IPS-20b (cell line): Measurements from ENCODE around the gene GSAP.
"Not testable (repeated sequence)": the region's sequence is repeated elsewhere in the genome, so short reads cannot be mapped to it uniquely, and the experiment has no call there.

ENCODE experiments used
- H3K27ac ChIP-seq: one replicate; pipeline ENCODE4 v1.5.1; 2013; ENCODE audit warnings: low read length
- H3K27me3 ChIP-seq: 2 replicates; pipeline ENCODE4 v1.6.1; 2013; ENCODE audit warnings: mild to moderate bottlenecking, low read length, inconsistent platforms; ENCODE audit not compliant: insufficient read depth
- H3K36me3 ChIP-seq: 2 replicates; pipeline ENCODE4 v1.6.1; 2013; ENCODE audit warnings: low read depth, mild to moderate bottlenecking, inconsistent platforms, low read length, moderate library complexity; ENCODE audit not compliant: insufficient read depth
- H3K4me1 ChIP-seq: 2 replicates; pipeline ENCODE4 v1.6.1; 2013; ENCODE audit warnings: mild to moderate bottlenecking, control low read depth, inconsistent platforms, low read length, moderate library complexity; ENCODE audit not compliant: insufficient read depth
- H3K4me3 ChIP-seq: 2 replicates; pipeline ENCODE4 v1.5.1; 2013; ENCODE audit warnings: mild to moderate bottlenecking, low read length, inconsistent platforms
- H3K9ac ChIP-seq: 2 replicates; pipeline ENCODE4 v1.6.1; 2013; ENCODE audit warnings: low read depth, mild to moderate bottlenecking, inconsistent platforms, low read length, moderate library complexity
- H3K9me3 ChIP-seq: 2 replicates; pipeline ENCODE4 v1.6.1; 2013; ENCODE audit warnings: mild to moderate bottlenecking, low read depth, low read length, inconsistent platforms; ENCODE audit not compliant: insufficient read depth

Gene GSAP

GRCh38 chr7:77337456-77337990, 78.6 kb downstream of the GSAP start:
- H3K27ac ChIP-seq = no peak overlapping the region
- no peak overlapping the region for H3K9ac ChIP-seq

GRCh38 chr7:77335581-77335980, 80.6 kb downstream of the GSAP start:
- Histone ChIP-seq H3K27ac (no peak overlapping the region), H3K9me3 (no peaks in the 10 kb centered on the region), H3K36me3 (no peaks in the 10 kb centered on the region), H3K4me1 (no peaks in the 10 kb centered on the region), H3K9ac (no peak overlapping the region), H3K27me3 (no peaks in the 10 kb centered on the region), H3K4me3 (no peak overlapping the region)

More at GRCh38 chr7:77337456-77337990, 78.6 kb downstream of the GSAP start:
- no peaks in the 10 kb centered on the region for H3K9me3 ChIP-seq
- no peaks in the 10 kb centered on the region for H3K27me3 ChIP-seq
- no peaks in the 10 kb centered on the region for H3K4me1 ChIP-seq
- H3K36me3 ChIP-seq = no peaks in the 10 kb centered on the region
- H3K4me3 ChIP-seq = no peak overlapping the region

GRCh38 chr7:77334039-77334438, 82.1 kb downstream of the GSAP start:
- H3K9me3 ChIP-seq, H3K27ac ChIP-seq, H3K9ac ChIP-seq, H3K36me3 ChIP-seq, H3K4me1 ChIP-seq, H3K27me3 ChIP-seq, H3K4me3 ChIP-seq: not testable (repeated sequence)

GRCh38 chr7:77331938-77332695, 84.0 kb downstream of the GSAP start:
- Histone ChIP-seq H3K27ac (no peak overlapping the region), H3K36me3 (no peaks in the 10 kb centered on the region), H3K27me3 (no peaks in the 10 kb centered on the region), H3K9me3 (no peaks in the 10 kb centered on the region), H3K9ac (no peak overlapping the region), H3K4me3 (no peak overlapping the region), H3K4me1 (no peaks in the 10 kb centered on the region)

GRCh38 chr7:77330169-77330882, 85.8 kb downstream of the GSAP start:
- Histone ChIP-seq H3K36me3 (no peaks in the 10 kb centered on the region), H3K9ac (no peak overlapping the region), H3K27ac (no peak overlapping the region), H3K4me1 (no peaks in the 10 kb centered on the region), H3K4me3 (no peak overlapping the region), H3K9me3 (no peaks in the 10 kb centered on the region), H3K27me3 (no peaks in the 10 kb centered on the region)

- no peaks in the 10 kb centered on the region for H3K36me3 ChIP-seq
- no peak overlapping the region for H3K4me3 ChIP-seq
- H3K9ac ChIP-seq = no peak overlapping the region
- H3K27ac ChIP-seq = no peak overlapping the region
- H3K27me3 ChIP-seq = no peaks in the 10 kb centered on the region
- H3K4me1 ChIP-seq = no peaks in the 10 kb centered on the region
- H3K9me3 ChIP-seq = no peaks in the 10 kb centered on the region
Measured at GRCh38 chr7:77329466-77330168, 86.5 kb downstream of the GSAP start.

DNA sequence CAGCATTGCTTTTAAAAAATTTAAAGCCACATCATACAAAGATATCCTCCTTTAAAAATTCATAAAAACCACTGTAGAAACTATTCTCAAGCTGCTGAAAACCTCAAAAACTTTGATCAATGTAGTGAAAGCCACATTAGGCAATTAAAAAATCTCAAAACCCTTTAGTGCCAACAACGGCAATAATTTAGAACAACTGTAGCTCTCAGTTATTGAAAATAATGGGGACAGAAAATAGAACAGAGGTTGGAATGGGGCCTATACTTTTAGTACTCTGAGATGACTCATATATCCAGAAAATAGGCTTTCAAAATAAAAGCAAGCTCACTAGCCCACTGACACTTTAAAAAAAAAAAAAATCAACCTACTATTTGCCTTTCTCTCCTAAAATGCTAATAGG, 87.5 kb downstream of the GSAP start:
- H3K9ac ChIP-seq = no peak overlapping the region
- no peaks in the 10 kb centered on the region for H3K27me3 ChIP-seq
- no peak overlapping the region for H3K4me3 ChIP-seq
- H3K36me3 ChIP-seq = no peaks in the 10 kb centered on the region
- no peaks in the 10 kb centered on the region for H3K4me1 ChIP-seq
- no peaks in the 10 kb centered on the region for H3K9me3 ChIP-seq
- no peak overlapping the region for H3K27ac ChIP-seq

- H3K4me1 ChIP-seq = no peaks in the 10 kb centered on the region
- no peaks in the 10 kb centered on the region for H3K36me3 ChIP-seq
- H3K27ac ChIP-seq = no peak overlapping the region
- H3K4me3 ChIP-seq = no peak overlapping the region
- no peaks in the 10 kb centered on the region for H3K27me3 ChIP-seq
- no peaks in the 10 kb centered on the region for H3K9me3 ChIP-seq
- H3K9ac ChIP-seq = no peak overlapping the region
Measured at GRCh38 chr7:77327932-77328628, 88.1 kb downstream of the GSAP start.

DNA sequence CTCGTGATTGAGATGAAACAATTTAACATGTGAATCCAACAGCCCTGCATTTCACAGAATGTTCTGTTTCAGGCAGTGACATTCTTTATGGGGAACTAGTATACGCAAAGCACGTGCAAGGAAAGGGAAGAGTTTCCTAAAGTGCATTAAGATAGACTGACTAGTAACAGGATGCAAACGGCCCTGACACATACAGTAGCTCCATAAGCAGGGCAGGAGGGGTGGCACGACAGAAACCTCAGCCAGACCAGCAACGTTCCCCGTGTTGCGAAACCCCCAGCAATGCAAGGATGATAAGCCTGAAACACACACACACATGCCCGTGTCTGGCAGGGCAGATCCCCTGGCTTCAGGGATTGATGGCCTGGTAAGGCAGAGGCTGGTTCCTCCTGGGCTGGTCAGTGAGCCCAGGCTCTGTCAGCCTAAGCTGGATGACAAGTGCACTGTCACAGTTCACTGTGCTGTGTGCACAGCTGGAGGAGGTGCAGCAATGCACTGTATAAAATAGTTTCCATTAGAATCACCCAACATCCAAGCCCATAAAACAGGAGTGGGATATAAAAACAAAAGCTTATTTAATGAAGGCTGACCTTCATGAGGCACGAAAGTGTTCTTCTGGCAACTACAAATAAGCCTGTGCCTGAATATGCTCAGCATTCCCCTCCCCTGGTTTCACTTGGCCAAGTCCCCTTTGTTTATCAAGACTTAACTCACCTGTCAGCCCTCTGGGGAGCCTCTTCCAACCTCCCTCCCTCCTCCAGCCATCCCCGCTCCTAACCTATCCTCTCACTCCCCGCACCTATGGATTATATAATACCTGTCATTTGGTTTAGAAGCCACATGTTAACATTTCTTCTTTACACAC, 88.8 kb downstream of the GSAP start:
- H3K4me1 ChIP-seq = no peaks in the 10 kb centered on the region
- no peaks in the 10 kb centered on the region for H3K27me3 ChIP-seq
- no peak overlapping the region for H3K4me3 ChIP-seq
- H3K9ac ChIP-seq = no peak overlapping the region
- H3K27ac ChIP-seq = no peak overlapping the region
- H3K9me3 ChIP-seq = no peaks in the 10 kb centered on the region
- H3K36me3 ChIP-seq = no peaks in the 10 kb centered on the region

DNA sequence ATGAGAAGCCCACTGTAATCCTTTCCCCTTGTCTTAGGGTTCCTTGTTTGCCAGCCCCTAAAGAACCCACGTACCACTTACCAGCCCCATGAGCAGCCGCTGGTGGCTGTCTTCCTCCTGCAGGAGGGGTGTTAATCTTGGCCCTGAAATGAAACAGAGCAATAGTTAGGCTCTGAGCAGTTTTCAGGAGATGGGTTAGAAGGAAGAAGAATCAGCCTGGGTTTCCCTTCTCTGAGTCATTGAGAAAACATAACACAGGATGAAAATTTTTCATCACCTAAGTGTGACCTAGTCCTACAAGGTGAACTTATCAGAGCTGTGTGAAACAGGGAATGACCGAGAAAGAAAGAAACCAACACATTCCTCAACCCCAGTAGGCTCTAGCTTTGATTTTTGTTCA, 90.0 kb downstream of the GSAP start:
- Histone ChIP-seq H3K36me3 (no peaks in the 10 kb centered on the region), H3K27ac (no peak overlapping the region), H3K4me1 (no peaks in the 10 kb centered on the region), H3K27me3 (no peaks in the 10 kb centered on the region), H3K9ac (no peak overlapping the region), H3K9me3 (no peaks in the 10 kb centered on the region), H3K4me3 (no peak overlapping the region)

- Histone ChIP-seq H3K36me3 (no peaks in the 10 kb centered on the region), H3K9ac (no peak overlapping the region), H3K27ac (no peak overlapping the region), H3K27me3 (no peaks in the 10 kb centered on the region), H3K4me1 (no peaks in the 10 kb centered on the region), H3K9me3 (no peaks in the 10 kb centered on the region), H3K4me3 (no peak overlapping the region)
Measured at GRCh38 chr7:77321300-77321699, 94.8 kb downstream of the GSAP start.
